Endometrial microvascular endothelial cells (primary cell): ENCODE results near the gene MBD5. TPM values are rescaled to one million over a fixed set of nuclear protein-coding genes. Genes with fewer than 3 reads are reported as not detected.

Experiments used
- in situ Hi-C: cut with HindIII; loops from 2 replicates; pipeline ENCODE4 v1.10.0; 2017; ENCODE audit warnings: low sequenced_read_pairs, low pct_unique_long_range_greater_than_20kb; ENCODE audit errors: inconsistent ontology term
- total RNA-seq: library from RNA; depleted of rRNA; stranded (reverse); fragments of >200 nt; gene quantifications from one replicate; pipeline ENCODE4 v1.2.3, GENCODE V29; 2015; ENCODE audit errors: inconsistent ontology term

MBD5 gene
- total RNA-seq, 1 donor from 2014 or later = 16.0 TPM

DNA sequence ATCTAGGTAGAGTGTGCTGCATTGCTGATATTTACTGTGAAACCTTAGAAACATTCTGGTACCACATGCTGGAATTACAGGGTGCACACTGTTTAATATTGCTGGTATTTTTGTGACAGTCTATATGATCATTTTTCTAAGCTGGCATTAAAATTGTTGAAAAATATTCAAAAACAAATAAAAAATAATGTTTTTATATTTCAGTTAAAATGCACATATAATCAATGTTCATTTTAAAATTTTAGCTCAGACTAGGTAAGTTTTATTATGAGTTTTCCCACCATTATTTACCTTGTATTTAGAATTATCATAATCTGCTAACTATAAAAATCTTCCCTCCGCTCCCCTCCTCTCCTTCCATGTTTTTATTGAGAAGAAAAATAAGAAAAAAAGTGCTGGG, 339.8 kb downstream of the MBD5 start:
- in situ Hi-C loops = no loop called here

DNA sequence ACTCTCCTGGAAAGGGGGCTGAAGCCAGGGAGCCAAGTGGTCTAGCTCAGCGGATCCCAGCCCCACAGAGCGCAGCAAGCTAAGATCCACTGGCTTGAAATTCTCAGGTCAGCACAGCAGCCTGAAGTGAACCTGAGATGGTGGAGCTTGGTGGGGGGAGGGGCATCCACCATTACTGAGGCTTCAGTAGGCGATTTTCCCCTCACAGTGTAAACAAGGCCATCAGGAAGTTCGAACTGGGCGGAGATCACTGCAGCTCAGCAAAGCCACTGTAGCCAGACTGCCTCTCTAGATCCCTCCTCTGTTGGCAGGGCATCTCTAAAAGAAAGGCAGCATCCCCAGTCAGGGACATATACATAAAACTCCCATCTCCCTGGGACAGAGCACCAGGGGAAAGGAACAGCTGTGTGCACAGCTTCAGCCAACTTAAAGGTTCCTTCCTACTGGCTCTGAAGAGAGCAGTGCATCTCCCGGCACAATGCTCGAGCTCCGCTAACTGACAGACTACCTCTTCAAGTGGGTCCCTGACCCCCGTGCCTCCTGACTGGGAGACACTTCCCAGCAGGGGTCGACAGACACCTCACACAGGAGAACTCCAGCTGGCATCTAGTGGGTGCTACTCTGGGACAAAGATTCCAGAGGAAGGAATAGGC, 341.4 kb downstream of the MBD5 start:
- in situ Hi-C loops = no loop called here

DNA sequence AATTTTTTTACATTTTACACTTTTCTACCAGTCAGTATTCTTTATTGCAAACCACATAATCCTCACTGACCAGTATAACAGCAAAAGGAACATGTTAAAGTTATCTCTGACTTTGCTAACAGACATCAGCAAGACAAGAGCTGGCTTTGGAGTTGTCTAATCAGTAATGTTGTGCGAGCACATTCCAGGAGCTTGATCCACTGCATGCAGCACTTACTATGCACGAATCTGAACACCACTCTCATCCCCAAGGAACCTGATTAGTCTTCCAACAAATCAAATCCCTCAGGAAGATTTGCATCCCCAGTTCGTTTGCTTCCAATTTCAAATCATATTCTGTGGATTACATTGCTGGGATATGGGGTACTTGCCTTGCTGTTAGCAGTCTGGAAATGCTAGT, 354.3 kb downstream of the MBD5 start:
- in situ Hi-C loops = no loop called here

DNA sequence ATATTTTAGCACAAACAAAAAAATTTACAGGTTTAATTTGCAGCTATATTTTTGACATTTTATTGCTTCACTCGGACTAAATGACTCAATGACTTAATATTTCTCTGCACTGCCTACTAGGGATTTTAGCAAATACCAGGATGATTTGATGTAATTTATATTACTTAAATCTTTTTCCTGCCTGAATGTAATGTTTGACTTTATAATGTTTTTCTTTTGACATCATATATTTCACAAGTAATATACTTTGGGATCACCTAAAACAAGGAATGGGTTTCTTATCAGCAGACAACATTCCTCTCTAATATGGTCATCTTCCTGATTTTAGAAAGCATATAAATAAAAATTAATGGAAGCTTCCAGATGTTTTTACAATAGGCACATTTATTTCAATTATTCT, 370.4 kb downstream of the MBD5 start:
- in situ Hi-C loops = no loop called here

DNA sequence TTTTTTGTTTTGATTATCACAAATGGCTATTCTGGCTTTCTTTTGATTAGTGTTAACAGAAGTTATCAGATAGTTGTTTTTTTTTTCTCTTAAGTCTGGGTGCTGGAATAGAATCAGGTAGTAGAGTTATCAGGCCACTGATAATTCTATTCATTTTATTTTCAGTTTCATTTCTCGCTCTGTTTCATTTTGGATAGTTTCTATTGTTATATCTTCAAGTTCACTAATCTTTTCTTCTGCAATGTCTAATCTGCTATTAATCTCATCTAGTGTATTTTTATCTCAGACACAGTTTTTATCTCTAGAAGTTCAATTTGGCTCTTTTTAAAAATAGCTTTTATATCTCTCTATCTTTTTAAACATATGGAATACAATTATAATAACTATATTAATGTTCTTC, 381.9 kb downstream of the MBD5 start:
- in situ Hi-C loops = no loop called here

DNA sequence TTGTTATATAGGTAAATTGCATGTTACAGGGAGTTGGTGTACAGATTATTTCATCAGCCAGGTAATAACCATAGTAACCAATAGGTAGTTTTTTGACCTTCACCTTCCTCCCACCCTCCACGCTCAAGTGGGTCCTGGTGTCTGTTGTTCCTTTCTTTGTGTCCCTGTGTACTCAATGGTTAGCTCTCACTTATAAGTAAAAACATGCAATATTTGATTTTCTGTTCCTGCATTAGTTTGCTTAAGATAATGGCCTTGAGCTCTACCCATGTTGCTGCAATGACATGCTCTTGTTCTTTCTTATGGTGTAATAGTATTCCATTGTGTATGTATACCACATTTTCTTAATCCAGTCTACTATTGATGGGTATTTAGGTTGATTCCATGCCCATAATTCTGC, 390.0 kb downstream of the MBD5 start:
- in situ Hi-C loops = no loop called here

DNA sequence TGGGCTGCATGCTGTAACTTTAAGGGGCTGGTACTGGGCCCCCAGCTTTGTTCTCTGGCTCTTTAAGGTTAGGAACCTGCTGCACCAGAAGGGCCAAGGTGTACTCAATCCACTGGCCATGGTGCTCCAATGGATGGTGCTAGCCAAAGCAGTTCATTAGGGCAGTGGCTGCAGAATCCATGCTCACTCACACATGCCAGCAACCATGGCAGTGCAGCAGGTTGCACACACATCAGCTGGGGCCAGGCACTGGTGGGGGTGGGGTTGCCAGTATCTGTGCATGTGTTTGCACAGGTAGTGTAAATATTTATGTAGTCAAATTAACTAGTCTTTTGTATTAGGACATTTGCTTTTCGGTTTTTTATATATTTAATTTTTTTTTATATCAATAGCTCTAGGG, 395.4 kb downstream of the MBD5 start:
- in situ Hi-C loops = no loop called here

DNA sequence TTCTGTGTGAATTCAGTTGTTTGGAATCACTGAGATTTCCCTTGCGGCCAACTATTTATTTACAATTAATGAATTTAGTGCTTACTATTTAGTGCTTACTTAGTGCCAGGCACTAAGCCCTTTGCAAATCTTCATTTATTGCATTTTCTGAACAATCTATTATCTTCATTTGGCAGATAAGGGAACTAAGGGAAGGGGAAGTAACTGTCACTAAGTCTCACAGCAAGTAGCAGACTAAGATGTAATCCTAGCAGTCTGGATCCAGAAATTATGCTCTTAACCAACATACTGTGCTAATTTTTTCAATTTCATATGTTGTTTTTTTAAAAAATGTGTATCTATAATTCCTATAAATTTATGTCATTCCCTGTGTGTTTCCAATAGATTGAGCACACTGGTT, 409.2 kb downstream of the MBD5 start:
- in situ Hi-C loops = no loop called here

DNA sequence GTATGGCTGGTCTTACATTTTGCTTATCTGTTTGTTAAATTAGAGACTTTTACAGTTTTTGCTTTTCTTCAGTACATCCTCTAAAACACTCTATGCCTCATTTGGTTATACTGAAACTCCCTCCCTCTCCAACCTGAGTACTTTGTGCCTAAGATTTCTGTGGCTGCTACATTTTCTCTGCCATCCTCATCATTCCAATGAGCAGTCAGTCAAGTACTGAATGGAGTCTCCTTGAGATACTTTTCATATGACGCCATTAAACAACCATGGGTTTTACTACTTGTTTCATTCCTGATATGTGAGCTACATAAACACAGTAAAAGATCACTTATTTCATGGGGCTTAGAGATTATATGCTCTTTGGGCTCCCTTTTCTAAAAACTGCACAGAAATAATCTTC, 427.0 kb downstream of the MBD5 start:
- in situ Hi-C loops = no loop called here

DNA sequence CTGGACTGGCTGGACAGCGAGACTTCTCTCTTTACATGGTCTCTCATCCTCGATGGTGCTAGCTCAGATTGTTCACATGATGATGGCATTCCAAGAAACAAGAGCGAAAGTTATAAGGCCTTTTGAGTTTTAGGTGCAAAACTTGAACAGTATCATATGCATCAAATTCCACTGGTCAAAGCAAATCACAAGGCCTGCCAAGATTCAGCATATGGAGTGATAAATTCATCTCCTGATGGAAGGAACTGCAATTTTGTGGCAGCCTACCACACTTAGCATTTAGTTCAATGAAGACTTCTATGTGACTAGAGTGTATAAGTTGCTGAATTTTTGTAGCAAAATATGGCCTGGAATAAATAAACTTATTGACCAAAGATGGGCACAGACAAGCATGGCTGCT, 429.6 kb downstream of the MBD5 start:
- in situ Hi-C loops = no loop called here

DNA sequence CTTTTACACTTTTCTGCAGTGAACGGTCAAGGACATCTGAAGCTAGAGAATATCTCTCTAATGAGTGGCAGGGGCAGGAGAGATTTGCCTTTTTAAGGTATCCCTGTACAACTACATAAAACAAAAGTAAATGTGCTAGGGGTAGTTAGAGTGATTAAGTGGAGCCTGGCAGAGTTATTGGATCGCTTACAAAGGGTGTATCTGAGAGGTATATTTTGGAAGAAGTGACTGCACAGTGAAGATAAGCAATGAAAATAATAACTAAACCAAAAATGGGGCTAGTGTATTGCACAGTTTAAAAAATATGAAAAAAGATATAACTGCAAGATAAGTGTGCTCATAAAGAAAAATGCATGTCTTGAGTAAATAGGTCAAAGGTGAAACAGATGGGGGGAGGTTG, 430.2 kb downstream of the MBD5 start:
- in situ Hi-C loops = no loop called here

DNA sequence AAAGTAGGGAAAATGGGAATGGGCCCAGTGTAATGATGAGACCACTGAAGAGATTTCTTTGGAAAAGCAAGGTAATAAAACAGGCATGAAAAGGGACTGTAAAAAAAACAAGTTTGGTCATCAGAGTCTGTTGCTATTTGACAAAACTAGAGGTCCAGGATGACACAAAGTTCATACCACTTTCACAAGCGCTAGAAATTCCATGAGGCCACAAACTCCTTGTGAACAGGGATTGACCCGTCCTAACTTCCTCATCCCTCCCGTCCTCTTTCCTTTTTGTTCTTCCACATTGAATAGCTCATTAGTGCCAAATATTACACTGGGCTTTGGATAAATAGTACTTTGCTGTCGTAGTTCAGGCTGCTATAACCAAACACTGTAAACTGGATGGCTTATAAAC, 434.9 kb downstream of the MBD5 start:
- in situ Hi-C loops = no loop called here

DNA sequence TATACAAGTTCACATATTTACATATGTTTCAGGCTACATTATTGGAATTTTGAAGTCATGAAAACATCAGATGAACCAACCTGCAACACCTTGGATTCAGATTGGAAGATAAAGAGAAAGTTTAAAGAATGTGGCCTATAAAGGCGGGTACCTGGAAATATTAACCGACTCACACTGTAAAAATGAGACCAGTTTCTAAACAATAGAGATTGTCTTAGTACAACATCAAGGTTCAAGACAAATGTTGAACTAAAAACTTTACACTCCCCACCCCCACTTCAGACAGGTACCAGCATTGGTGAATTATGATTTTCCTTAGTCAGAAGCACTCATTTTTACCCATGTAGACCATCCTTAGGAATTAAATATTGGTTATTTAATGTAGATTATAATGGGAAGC, 437.3 kb downstream of the MBD5 start:
- in situ Hi-C loops = no loop called here

DNA sequence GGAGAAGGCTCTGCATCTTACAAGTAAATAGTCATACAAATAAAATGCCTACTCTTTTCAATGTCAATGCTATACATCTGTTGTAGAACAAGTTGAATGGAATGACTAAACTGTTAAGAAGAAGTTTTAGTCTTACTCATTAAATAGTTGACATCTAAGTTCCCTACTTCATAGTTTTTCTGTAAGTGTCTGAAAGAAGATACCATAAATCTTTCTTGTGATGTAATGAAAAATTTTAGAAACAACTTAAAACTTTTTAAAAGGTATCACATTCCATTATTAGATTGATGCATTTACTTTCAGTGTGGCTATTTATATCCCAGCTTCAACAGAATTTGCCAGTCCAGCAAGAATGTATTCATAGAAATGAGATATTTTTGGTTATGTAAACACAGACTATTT, 438.5 kb downstream of the MBD5 start:
- in situ Hi-C loops = no loop called here

DNA sequence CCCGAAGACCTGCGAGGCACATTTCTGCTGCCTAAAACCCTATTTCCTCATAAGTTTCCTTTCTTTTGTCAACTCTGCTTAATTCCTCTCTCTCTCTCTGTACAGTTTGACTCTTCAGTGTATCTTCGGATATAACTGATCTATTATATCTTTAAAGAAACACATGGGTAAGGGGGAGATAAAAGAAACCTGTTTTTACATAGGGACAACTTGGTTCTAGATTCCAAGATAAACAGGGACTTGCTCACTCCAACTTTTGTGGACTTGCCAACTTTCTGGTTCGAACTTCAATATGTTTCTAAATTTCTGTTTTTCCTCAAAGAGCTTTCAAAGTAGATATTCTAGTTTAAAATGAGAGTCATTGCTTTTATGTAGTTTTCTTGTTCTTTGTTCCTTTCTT, 441.0 kb downstream of the MBD5 start:
- in situ Hi-C loops = no loop called here

DNA sequence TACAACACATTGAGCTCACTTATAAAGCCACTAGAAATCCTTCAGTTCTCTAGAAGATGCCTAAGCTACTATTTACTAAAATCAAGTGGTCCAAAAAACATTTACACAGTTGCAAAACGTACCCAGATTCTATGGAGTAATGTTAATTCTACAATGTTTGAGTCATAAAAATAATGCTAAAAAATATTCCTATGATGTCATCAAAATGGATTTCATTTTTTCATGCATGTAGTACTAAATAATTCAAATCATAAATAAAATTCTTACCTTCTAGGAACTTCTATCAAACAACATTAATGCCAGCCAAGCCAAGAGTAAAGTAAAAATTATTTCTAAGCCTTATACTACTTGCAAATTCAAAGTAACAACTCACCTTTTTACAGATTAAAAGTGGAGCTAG, 454.7 kb downstream of the MBD5 start:
- in situ Hi-C loops = no loop called here

DNA sequence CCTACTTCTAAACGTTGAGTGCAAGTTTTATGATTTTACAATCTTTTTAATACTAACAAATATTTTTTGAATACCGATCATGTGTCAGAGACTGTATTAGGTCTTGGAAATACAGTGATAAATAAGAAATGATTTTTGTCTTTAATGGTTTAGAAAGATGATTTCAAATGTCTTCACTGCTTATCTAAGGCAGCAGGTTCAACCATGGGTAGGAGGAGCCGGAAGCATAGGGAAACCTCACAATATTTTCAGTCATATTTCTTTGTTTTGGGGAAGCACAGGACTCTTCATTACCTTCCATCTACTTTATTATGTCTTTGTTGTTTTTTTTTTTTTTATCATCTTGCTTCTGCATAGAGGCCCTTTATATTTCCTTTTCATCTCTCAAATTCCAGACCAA, 458.5 kb downstream of the MBD5 start:
- in situ Hi-C loops = no loop called here

DNA sequence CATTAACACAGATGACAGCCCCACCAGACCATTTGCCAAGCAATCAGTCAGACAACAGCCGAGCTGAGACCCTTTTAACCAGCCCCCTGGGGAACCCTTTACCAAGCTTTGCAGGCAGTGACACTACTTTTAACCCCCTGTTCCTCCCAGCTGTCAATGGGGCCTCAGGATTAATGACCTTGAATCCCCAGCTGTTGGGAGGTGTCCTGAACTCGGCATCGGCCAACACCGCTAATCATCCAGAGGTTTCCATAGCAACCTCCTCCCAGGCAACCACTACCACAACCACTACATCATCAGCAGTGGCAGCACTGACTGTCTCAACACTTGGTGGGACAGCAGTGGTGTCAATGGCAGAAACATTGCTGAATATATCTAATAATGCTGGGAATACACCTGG, 462.8 kb downstream of the MBD5 start:
- in situ Hi-C loops = no loop called here

DNA sequence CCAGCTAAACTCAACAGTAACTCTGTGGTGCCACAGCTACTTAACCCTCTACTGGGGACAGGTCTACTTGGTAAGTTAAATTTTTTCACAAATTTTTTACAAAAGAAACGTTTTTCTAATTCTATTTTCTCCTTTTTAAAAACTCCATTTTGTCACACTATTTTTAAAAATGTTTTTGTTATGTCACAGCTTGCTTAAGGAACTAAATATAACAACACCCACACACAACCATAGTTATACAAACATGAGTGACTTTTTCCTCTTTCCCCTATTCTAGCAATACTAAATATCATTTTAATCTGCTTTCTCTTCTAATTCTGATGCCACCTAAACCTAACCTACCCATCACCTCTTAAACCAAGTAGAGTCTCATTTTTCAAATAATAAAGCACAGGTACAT, 463.2 kb downstream of the MBD5 start:
- in situ Hi-C loops = no loop called here

DNA sequence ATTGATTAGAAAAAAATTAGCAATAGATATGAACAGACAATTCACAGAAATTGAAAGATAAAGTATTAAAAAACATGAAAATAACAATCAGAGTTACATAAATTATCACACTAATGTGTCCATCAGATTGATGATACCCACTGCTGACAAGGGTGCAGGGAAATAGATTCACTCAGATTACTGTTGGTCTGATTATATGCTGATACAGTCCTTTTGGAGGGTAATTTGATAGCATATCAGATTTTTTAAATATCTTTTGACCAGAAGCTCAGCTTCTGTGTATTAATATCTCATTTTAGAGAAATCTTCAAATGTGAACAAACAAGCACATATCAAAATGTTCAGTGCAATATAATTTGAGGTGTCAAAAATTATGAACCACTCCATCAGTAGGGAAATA, 465.8 kb downstream of the MBD5 start:
- in situ Hi-C loops = no loop called here

DNA sequence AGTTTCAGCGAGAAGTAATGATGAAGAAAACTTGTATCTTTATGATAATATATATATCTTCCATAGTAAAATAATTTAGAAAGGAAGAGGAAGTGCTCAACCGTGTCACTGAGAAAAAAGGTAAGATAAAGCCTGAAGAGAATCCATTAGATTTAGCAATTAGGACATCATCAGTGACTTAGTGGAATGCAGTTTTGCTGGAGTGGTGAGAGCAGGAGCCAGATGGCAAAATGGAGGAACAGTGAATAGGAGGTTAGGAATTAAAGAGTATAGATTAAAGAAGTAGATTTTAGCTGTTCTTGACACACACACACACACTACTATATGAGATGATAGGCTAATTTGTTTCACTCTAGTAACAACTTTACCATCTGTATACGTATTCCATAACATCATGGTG, 466.5 kb downstream of the MBD5 start:
- in situ Hi-C loops = no loop called here
